NB4 (cell line): ENCODE data around the gene FAM163B.

Experiments
- DNase-seq: peaks from one replicate; pipeline ENCODE4 v3.0.0; 2010; ENCODE audit warnings: low read depth
- H3K4me3 ChIP-seq: one replicate; pipeline ENCODE4 v1.5.1; 2011; ENCODE audit warnings: mild to moderate bottlenecking, low read depth, low read length, moderate library complexity
- CTCF ChIP-seq: IDR thresholded peaks from one replicate; pipeline ENCODE4 v1.5.1; 2012; ENCODE audit warnings: low read depth, low read length
- MAX ChIP-seq: IDR thresholded peaks from 2 replicates; pipeline ENCODE4 v1.6.1; 2011; ENCODE audit warnings: low read depth, low read length
- MYC ChIP-seq: IDR thresholded peaks from 2 replicates; pipeline ENCODE4 v1.6.1; 2011; ENCODE audit warnings: low read depth, low read length
- POLR2A ChIP-seq: IDR thresholded peaks from 2 replicates; pipeline ENCODE4 v1.6.1; 2011; ENCODE audit warnings: mild to moderate bottlenecking; ENCODE audit not compliant: insufficient read length; ENCODE audit errors: extremely low read depth

FAM163B gene

GRCh38 chr9:133575186-133576030, 33.8 kb downstream of the FAM163B start:
- TF ChIP-seq CTCF: no peak
- TF ChIP-seq POLR2A: no peak
- TF ChIP-seq MAX: no peak
- TF ChIP-seq MYC: no peak
- no peak for DNase-seq
- H3K4me3 ChIP-seq: no peak overlapping the region

- no peak overlapping the region for H3K4me3 ChIP-seq
- no peak for DNase-seq
- TF ChIP-seq CTCF (no peak), MAX (no peak), MYC (no peak)
Observed at GRCh38 chr9:133574771-133575170, 34.4 kb downstream of the FAM163B start.

- DNase-seq: no peak
- H3K4me3 ChIP-seq: no peak overlapping the region
- TF ChIP-seq MAX: no peak
Observed at GRCh38 chr9:133573791-133574515, 35.2 kb downstream of the FAM163B start.

- no peak for TF ChIP-seq CTCF
- TF ChIP-seq POLR2A: no peak
- no peak for TF ChIP-seq MAX
- no peak for TF ChIP-seq MYC
- DNase-seq: no peak
- H3K4me3 ChIP-seq: no peak overlapping the region
Observed at GRCh38 chr9:133572821-133573361, 36.3 kb downstream of the FAM163B start.

GRCh38 chr9:133571896-133572595, 37.1 kb downstream of the FAM163B start:
- TF ChIP-seq POLR2A (no peak), MAX (no peak), MYC (no peak), CTCF (no peak)
- H3K4me3 ChIP-seq: no peak overlapping the region
- no peak for DNase-seq

- no peak for TF ChIP-seq MYC
- no peak for TF ChIP-seq POLR2A
- TF ChIP-seq CTCF: no peak
- no peak for TF ChIP-seq MAX
- no peak overlapping the region for H3K4me3 ChIP-seq
- no peak for DNase-seq
Observed at GRCh38 chr9:133571391-133571890, 37.7 kb downstream of the FAM163B start.
